Subcutaneous abdominal adipose tissue (tissue), 5 donors: ENCODE results near the gene PLXNA4.

Experiments
- H3K27ac ChIP-seq: one replicate; pipeline ENCODE4 v1.7.0; 2013; ENCODE audit warnings: low read depth, mild to moderate bottlenecking, inconsistent platforms, low read length, moderate library complexity
- H3K27me3 ChIP-seq, 5 donors: one replicate each; pipeline ENCODE4 v1.7.0; 2013; ENCODE audit warnings: low read length in 5 of 5, inconsistent platforms in 1 of 5; ENCODE audit not compliant: control insufficient read depth in 5 of 5, insufficient read depth in 4 of 5
- H3K36me3 ChIP-seq, 5 donors: one replicate each; pipeline ENCODE4 v1.7.0; 2013; ENCODE audit warnings: low read length in 5 of 5; ENCODE audit not compliant: control insufficient read depth in 5 of 5, insufficient read depth in 5 of 5
- H3K4me1 ChIP-seq, 5 donors: one replicate each; pipeline ENCODE4 v1.7.0; 2013; ENCODE audit warnings: low read length in 5 of 5, mild to moderate bottlenecking in 3 of 5, moderate library complexity in 1 of 5; ENCODE audit not compliant: control insufficient read depth in 5 of 5, insufficient read depth in 5 of 5
- H3K4me3 ChIP-seq, 5 donors: one replicate each; pipeline ENCODE4 v1.7.0; 2013; ENCODE audit warnings: low read length in 5 of 5, low read depth in 1 of 5
- H3K9ac ChIP-seq, 5 donors: one replicate each; pipeline ENCODE4 v1.7.0; 2013; ENCODE audit warnings: low read length in 5 of 5, mild to moderate bottlenecking in 4 of 5, moderate library complexity in 3 of 5
- H3K9me3 ChIP-seq, 5 donors: one replicate each; pipeline ENCODE4 v1.7.0; 2013; ENCODE audit warnings: low read length in 5 of 5; ENCODE audit not compliant: control insufficient read depth in 5 of 5
- donor health status: healthy.
- donor health status: healthy.
- donor health status: healthy.
- donor health status: healthy.
- donor health status: healthy.

The PLXNA4 gene

GRCh38 chr7:132189881-132190280 is 386.4 kb downstream of the PLXNA4 start:
- no peak overlapping the region for H3K9ac ChIP-seq
- no peak overlapping the region for H3K4me3 ChIP-seq
- H3K9me3 ChIP-seq, result peaks cover 2 to 20% (median 6%) of the 10 kb centered on the region in 5 donors
- H3K27me3 ChIP-seq, result no peaks in the 10 kb centered on the region
- H3K4me1 ChIP-seq, result peaks cover 0 to 8% (median 3%) of the 10 kb centered on the region in 5 donors
- H3K27ac ChIP-seq, result no peak overlapping the region
- H3K36me3 ChIP-seq, result peaks cover 3 to 45% (median 37%) of the 10 kb centered on the region in 5 donors

- Histone ChIP-seq H3K4me1 (peaks cover 0 to 4% (median 0%) of the 10 kb centered on the region in 5 donors), H3K4me3 (no peak overlapping the region), H3K36me3 (peaks cover 3 to 57% (median 42%) of the 10 kb centered on the region in 5 donors), H3K27ac (no peak overlapping the region), H3K9me3 (peaks cover 2 to 20% (median 6%) of the 10 kb centered on the region in 5 donors), H3K27me3 (no peaks in the 10 kb centered on the region), H3K9ac (no peak overlapping the region)
Observed at GRCh38 chr7:132187869-132188789, 388.1 kb downstream of the PLXNA4 start.

- Histone ChIP-seq H3K9ac (no peak overlapping the region), H3K4me1 (peaks cover 0 to 4% (median 0%) of the 10 kb centered on the region in 5 donors), H3K9me3 (peaks cover 2 to 20% (median 6%) of the 10 kb centered on the region in 5 donors), H3K36me3 (peaks cover 3 to 64% (median 40%) of the 10 kb centered on the region in 5 donors), H3K27ac (no peak overlapping the region), H3K27me3 (no peaks in the 10 kb centered on the region), H3K4me3 (peak overlapping the region in 1 of 5 donors; percentile 4)
Observed at GRCh38 chr7:132187391-132187790, 388.9 kb downstream of the PLXNA4 start.

GRCh38 chr7:132185150-132185549 is 391.1 kb downstream of the PLXNA4 start:
- H3K9ac ChIP-seq, result no peak overlapping the region
- peaks cover 2 to 20% (median 6%) of the 10 kb centered on the region in 5 donors for H3K9me3 ChIP-seq
- H3K27me3 ChIP-seq, result no peaks in the 10 kb centered on the region
- H3K4me3 ChIP-seq, result no peak overlapping the region
- H3K4me1 ChIP-seq, result no peaks in the 10 kb centered on the region
- no peak overlapping the region for H3K27ac ChIP-seq
- peaks cover 0 to 76% (median 45%) of the 10 kb centered on the region in 5 donors for H3K36me3 ChIP-seq

GRCh38 chr7:132183781-132184380 is 392.4 kb downstream of the PLXNA4 start:
- peaks cover 0 to 79% (median 57%) of the 10 kb centered on the region in 5 donors for H3K36me3 ChIP-seq
- H3K27ac ChIP-seq, result no peak overlapping the region
- peaks cover 2 to 20% (median 6%) of the 10 kb centered on the region in 5 donors for H3K9me3 ChIP-seq
- H3K4me3 ChIP-seq, result no peak overlapping the region
- no peaks in the 10 kb centered on the region for H3K4me1 ChIP-seq
- H3K9ac ChIP-seq, result no peak overlapping the region
- H3K27me3 ChIP-seq, result no peaks in the 10 kb centered on the region

GRCh38 chr7:132182992-132183391 is 393.3 kb downstream of the PLXNA4 start:
- Histone ChIP-seq H3K4me3 (no peak overlapping the region), H3K9ac (no peak overlapping the region), H3K36me3 (peaks cover 0 to 77% (median 62%) of the 10 kb centered on the region in 5 donors)

GRCh38 chr7:132181946-132182685 is 394.2 kb downstream of the PLXNA4 start:
- no peaks in the 10 kb centered on the region for H3K4me1 ChIP-seq
- H3K27me3 ChIP-seq, result no peaks in the 10 kb centered on the region
- peaks cover 0 to 81% (median 59%) of the 10 kb centered on the region in 5 donors for H3K36me3 ChIP-seq
- no peak overlapping the region for H3K9ac ChIP-seq
- H3K4me3 ChIP-seq, result no peak overlapping the region
- peaks cover 0 to 12% (median under 1%) of the 10 kb centered on the region in 5 donors for H3K9me3 ChIP-seq
- H3K27ac ChIP-seq, result no peak overlapping the region

More at GRCh38 chr7:132182992-132183391, 393.3 kb downstream of the PLXNA4 start:
- H3K27me3 ChIP-seq, result no peaks in the 10 kb centered on the region
- no peak overlapping the region for H3K27ac ChIP-seq
- H3K4me1 ChIP-seq, result no peaks in the 10 kb centered on the region
- H3K9me3 ChIP-seq, result peaks cover 2 to 18% (median 6%) of the 10 kb centered on the region in 5 donors

GRCh38 chr7:132181371-132181770 is 394.9 kb downstream of the PLXNA4 start:
- H3K36me3 ChIP-seq, result peaks cover 0 to 84% (median 66%) of the 10 kb centered on the region in 5 donors
- H3K9ac ChIP-seq, result no peak overlapping the region
- H3K4me1 ChIP-seq, result no peaks in the 10 kb centered on the region
- peaks cover 0 to 5% (median 0%) of the 10 kb centered on the region in 5 donors for H3K9me3 ChIP-seq
- no peak overlapping the region for H3K27ac ChIP-seq
- H3K27me3 ChIP-seq, result no peaks in the 10 kb centered on the region
- H3K4me3 ChIP-seq, result no peak overlapping the region

- H3K9me3 ChIP-seq, result no peaks in the 10 kb centered on the region
- H3K9ac ChIP-seq, result no peak overlapping the region
- no peak overlapping the region for H3K27ac ChIP-seq
- H3K4me3 ChIP-seq, result no peak overlapping the region
- H3K4me1 ChIP-seq, result no peaks in the 10 kb centered on the region
- H3K36me3 ChIP-seq, result peaks cover 0 to 85% (median 68%) of the 10 kb centered on the region in 5 donors
- no peaks in the 10 kb centered on the region for H3K27me3 ChIP-seq
Observed at GRCh38 chr7:132180481-132180880, 395.8 kb downstream of the PLXNA4 start.
